NCI-H510A treated with DMSO at 0.1 percent for 48 hours (cell line): ENCODE results near the gene RANGAP1.

Experiments used
- DNase-seq: peaks from one replicate; lab custom pipeline; 2025; lab: John Stamatoyannopoulos, UW

Gene RANGAP1

GRCh38 chr22:41237036-41237706 is 48.8 kb downstream of the RANGAP1 start:
- DNase-seq: peak; percentile 44

GRCh38 chr22:41234815-41235695 is 50.9 kb downstream of the RANGAP1 start:
- DNase-seq: no peak

GRCh38 chr22:41231369-41231768 is 54.6 kb downstream of the RANGAP1 start:
- DNase-seq: no peak

GRCh38 chr22:41230401-41230785 is 55.6 kb downstream of the RANGAP1 start:
- no peak for DNase-seq

- DNase-seq: no peak
Observed at GRCh38 chr22:41229730-41230400, 56.1 kb downstream of the RANGAP1 start.

GRCh38 chr22:41229215-41229614 is 56.8 kb downstream of the RANGAP1 start:
- DNase-seq: no peak

GRCh38 chr22:41226723-41227655 is 59.0 kb downstream of the RANGAP1 start:
- no peak for DNase-seq

- DNase-seq: no peak
Observed at GRCh38 chr22:41223535-41223934, 62.5 kb downstream of the RANGAP1 start.

GRCh38 chr22:41222846-41223507 is 63.0 kb downstream of the RANGAP1 start:
- no peak for DNase-seq

GRCh38 chr22:41217553-41218157 is 68.3 kb downstream of the RANGAP1 start:
- peak; percentile 52 for DNase-seq

GRCh38 chr22:41216984-41217383 is 69.0 kb downstream of the RANGAP1 start:
- peak; percentile 52 for DNase-seq

GRCh38 chr22:41215926-41216325 is 70.1 kb downstream of the RANGAP1 start:
- DNase-seq: no peak

- no peak for DNase-seq
Observed at GRCh38 chr22:41215409-41215808, 70.6 kb downstream of the RANGAP1 start.

GRCh38 chr22:41206719-41207118 is 79.3 kb downstream of the RANGAP1 start:
- no peak for DNase-seq

GRCh38 chr22:41204992-41205900 is 80.7 kb downstream of the RANGAP1 start, which contains the start of gene L3MBTL2:
Gene L3MBTL2, plus strand, starts transcription at chr22:41205312. Its CDS starts 51 bp downstream, at chr22:41205363.
- DNase-seq: peak; percentile 84

GRCh38 chr22:41204066-41204465 is 81.9 kb downstream of the RANGAP1 start:
- DNase-seq: no peak

- DNase-seq: no peak
Observed at GRCh38 chr22:41203118-41203517, 82.9 kb downstream of the RANGAP1 start.

GRCh38 chr22:41201141-41201540 is 84.8 kb downstream of the RANGAP1 start:
- no peak for DNase-seq

GRCh38 chr22:41198027-41198580 is 87.9 kb downstream of the RANGAP1 start:
- peak; percentile 44 for DNase-seq
